Measurements from ENCODE around the gene IFNL2. TPM values are rescaled to one million over a fixed set of nuclear protein-coding genes. Genes with fewer than 3 reads are reported as not detected.
A peak's percentile ranks its signal among the peaks of the same experiment; 100 is the strongest.
"Not testable (repeated sequence)": the region's sequence is repeated elsewhere in the genome, so short reads cannot be mapped to it uniquely, and the experiment has no call there.

Gene IFNL2
- not detected for polyA plus RNA-seq (2013, experiment 1 of 2)
- polyA plus RNA-seq (2013, experiment 2 of 2), result not detected

GRCh38 chr19:39268085-39268484, at the start of gene IFNL2:
TSS of gene IFNL2 (plus strand) at chr19:39268396. CDS start at chr19:39268569, 173 bp downstream.
- not testable (repeated sequence) for H2BK12ac ChIP-seq (ENCODE audit: low read length); H3K9me3 ChIP-seq (replicated peaks in 1 of 2; ENCODE audit: control insufficient read depth in 2 of 2, insufficient read depth in 1 of 2, low read depth in 1 of 2, low read length in 2 of 2); H3K18ac ChIP-seq (ENCODE audit: low read length); H3K4me2 ChIP-seq (ENCODE audit: insufficient read depth, low read length, poor library complexity, severe bottlenecking); H3K23ac ChIP-seq (ENCODE audit: low read depth, low read length, poor library complexity); H2AK5ac ChIP-seq (ENCODE audit: low read depth, low read length); H2BK15ac ChIP-seq (ENCODE audit: low read length); H4K8ac ChIP-seq (ENCODE audit: low read depth, low read length); H3K36me3 ChIP-seq (replicated peaks in 1 of 2; ENCODE audit: control insufficient read depth in 2 of 2, insufficient read depth in 2 of 2, low read length in 2 of 2); H3K27ac ChIP-seq (replicated peaks; ENCODE audit: low read length); H2BK5ac ChIP-seq (ENCODE audit: low read length); H3K79me1 ChIP-seq (ENCODE audit: low read depth, low read length); H2AFZ ChIP-seq (ENCODE audit: low read length); H3K14ac ChIP-seq (ENCODE audit: low read length); H3K4ac ChIP-seq (ENCODE audit: low read length); H3K9ac ChIP-seq (ENCODE audit: low read depth, low read length, poor library complexity); DNase-seq (ENCODE audit: low spot score); H3K4me1 ChIP-seq (ENCODE audit: control insufficient read depth in 2 of 2, insufficient read depth in 1 of 2, low read depth in 1 of 2, low read length in 2 of 2); H3K4me3 ChIP-seq (ENCODE audit: low read length in 2 of 2); H2BK120ac ChIP-seq (ENCODE audit: low read depth, low read length); H4K91ac ChIP-seq (ENCODE audit: low read depth, low read length, poor library complexity)
- peaks cover 23 to 45% (median 28%) of the 10 kb centered on the region in 3 experiments for H3K27me3 ChIP-seq (ENCODE audit: control insufficient read depth in 3 of 3, insufficient read depth in 3 of 3, low read depth in 1 of 3, low read length in 3 of 3)
- no CpG with 5 or more reads among the region's 1 CpG for WGBS, 2 donors (ENCODE audit: extremely low coverage in 2 of 2, insufficient read length in 2 of 2, insufficient replicate concordance in 1 of 2)

GRCh38 chr19:39219108-39219507, 49.1 kb upstream of the IFNL2 start:
- not testable (repeated sequence) for H3K79me1 ChIP-seq (ENCODE audit: low read depth, low read length); H2BK15ac ChIP-seq (ENCODE audit: low read length); H3K4me3 ChIP-seq (ENCODE audit: low read length in 2 of 2); H2AFZ ChIP-seq (ENCODE audit: low read length); H4K8ac ChIP-seq (ENCODE audit: low read depth, low read length); H4K91ac ChIP-seq (ENCODE audit: low read depth, low read length, poor library complexity); H3K36me3 ChIP-seq (replicated peaks in 1 of 2; ENCODE audit: control insufficient read depth in 2 of 2, insufficient read depth in 2 of 2, low read length in 2 of 2); H3K27me3 ChIP-seq (ENCODE audit: control insufficient read depth in 3 of 3, insufficient read depth in 3 of 3, low read depth in 1 of 3, low read length in 3 of 3); H3K4me1 ChIP-seq (ENCODE audit: control insufficient read depth in 2 of 2, insufficient read depth in 1 of 2, low read depth in 1 of 2, low read length in 2 of 2); H3K18ac ChIP-seq (ENCODE audit: low read length); H3K9ac ChIP-seq (ENCODE audit: low read depth, low read length, poor library complexity); DNase-seq (ENCODE audit: low spot score); H3K9me3 ChIP-seq (replicated peaks in 1 of 2; ENCODE audit: control insufficient read depth in 2 of 2, insufficient read depth in 1 of 2, low read depth in 1 of 2, low read length in 2 of 2); H2BK12ac ChIP-seq (ENCODE audit: low read length); H3K4ac ChIP-seq (ENCODE audit: low read length); H2BK5ac ChIP-seq (ENCODE audit: low read length); H3K14ac ChIP-seq (ENCODE audit: low read length); H2BK120ac ChIP-seq (ENCODE audit: low read depth, low read length); H3K23ac ChIP-seq (ENCODE audit: low read depth, low read length, poor library complexity); H3K4me2 ChIP-seq (ENCODE audit: insufficient read depth, low read length, poor library complexity, severe bottlenecking); H2AK5ac ChIP-seq (ENCODE audit: low read depth, low read length); H3K27ac ChIP-seq (replicated peaks; ENCODE audit: low read length)
- no CpG with 5 or more reads among the region's 10 CpGs for WGBS, 2 donors (ENCODE audit: extremely low coverage in 2 of 2, insufficient read length in 2 of 2, insufficient replicate concordance in 1 of 2)

- Histone ChIP-seq H3K27me3 (ENCODE audit: control insufficient read depth in 3 of 3, insufficient read depth in 3 of 3, low read depth in 1 of 3, low read length in 3 of 3) (peaks cover 0 to 6% (median 0%) of the 10 kb centered on the region in 3 experiments), H2BK120ac (ENCODE audit: low read depth, low read length) (no peak overlapping the region), H3K4me2 (ENCODE audit: insufficient read depth, low read length, poor library complexity, severe bottlenecking) (no peak overlapping the region), H4K8ac (ENCODE audit: low read depth, low read length) (no peak overlapping the region), H3K4me3 (ENCODE audit: low read length in 2 of 2) (no peak overlapping the region), H3K14ac (ENCODE audit: low read length) (no peak overlapping the region), H2BK5ac (ENCODE audit: low read length) (no peak overlapping the region), H3K18ac (ENCODE audit: low read length) (no peak overlapping the region), H3K27ac (replicated peaks; ENCODE audit: low read length) (no peak overlapping the region), H2AFZ (ENCODE audit: low read length) (no peak overlapping the region), H2BK12ac (ENCODE audit: low read length) (no peak overlapping the region), H3K4ac (ENCODE audit: low read length) (no peak overlapping the region), H3K4me1 (ENCODE audit: control insufficient read depth in 2 of 2, insufficient read depth in 1 of 2, low read depth in 1 of 2, low read length in 2 of 2) (no peaks in the 10 kb centered on the region), H3K9me3 (replicated peaks in 1 of 2; ENCODE audit: control insufficient read depth in 2 of 2, insufficient read depth in 1 of 2, low read depth in 1 of 2, low read length in 2 of 2) (peaks cover 0 to 2% of the 10 kb centered on the region in 2 donors), H4K91ac (ENCODE audit: low read depth, low read length, poor library complexity) (no peak overlapping the region), H3K36me3 (replicated peaks in 1 of 2; ENCODE audit: control insufficient read depth in 2 of 2, insufficient read depth in 2 of 2, low read length in 2 of 2) (no peaks in the 10 kb centered on the region), H3K9ac (ENCODE audit: low read depth, low read length, poor library complexity) (no peak overlapping the region), H2AK5ac (ENCODE audit: low read depth, low read length) (no peak overlapping the region), H3K79me1 (ENCODE audit: low read depth, low read length) (no peaks in the 10 kb centered on the region), H2BK15ac (ENCODE audit: low read length) (no peak overlapping the region), H3K23ac (ENCODE audit: low read depth, low read length, poor library complexity) (no peak overlapping the region)
- WGBS, 2 donors (ENCODE audit: extremely low coverage in 2 of 2, insufficient read length in 2 of 2, insufficient replicate concordance in 1 of 2), result no CpG with 5 or more reads among the region's 4 CpGs
- DNase-seq (ENCODE audit: low spot score), result peak; percentile 37
These were observed 44.4 kb upstream of the IFNL2 start for GRCh38 chr19:39223703-39224279.

GRCh38 chr19:39224910-39225309, 43.3 kb upstream of the IFNL2 start:
- H2BK120ac ChIP-seq (ENCODE audit: low read depth, low read length), result no peak overlapping the region
- H3K4me2 ChIP-seq (ENCODE audit: insufficient read depth, low read length, poor library complexity, severe bottlenecking), result no peak overlapping the region
- H4K8ac ChIP-seq (ENCODE audit: low read depth, low read length), result no peak overlapping the region
- H3K4ac ChIP-seq (ENCODE audit: low read length), result no peak overlapping the region
- H3K4me3 ChIP-seq (ENCODE audit: low read length in 2 of 2), result no peak overlapping the region
- WGBS, 2 donors (ENCODE audit: extremely low coverage in 2 of 2, insufficient read length in 2 of 2, insufficient replicate concordance in 1 of 2), result no CpG with 5 or more reads among the region's 3 CpGs
- H2BK12ac ChIP-seq (ENCODE audit: low read length), result no peak overlapping the region
- no peaks in the 10 kb centered on the region for H3K4me1 ChIP-seq (ENCODE audit: control insufficient read depth in 2 of 2, insufficient read depth in 1 of 2, low read depth in 1 of 2, low read length in 2 of 2)
- H3K18ac ChIP-seq (ENCODE audit: low read length), result no peak overlapping the region
- no peak overlapping the region for H3K9ac ChIP-seq (ENCODE audit: low read depth, low read length, poor library complexity)
- H2AK5ac ChIP-seq (ENCODE audit: low read depth, low read length), result no peak overlapping the region
- H4K91ac ChIP-seq (ENCODE audit: low read depth, low read length, poor library complexity), result no peak overlapping the region
- H3K23ac ChIP-seq (ENCODE audit: low read depth, low read length, poor library complexity), result no peak overlapping the region
- peaks cover 0 to 6% (median 0%) of the 10 kb centered on the region in 3 experiments for H3K27me3 ChIP-seq (ENCODE audit: control insufficient read depth in 3 of 3, insufficient read depth in 3 of 3, low read depth in 1 of 3, low read length in 3 of 3)
- H3K27ac ChIP-seq (replicated peaks; ENCODE audit: low read length), result no peak overlapping the region
- no peak overlapping the region for H2BK5ac ChIP-seq (ENCODE audit: low read length)
- no peaks in the 10 kb centered on the region for H3K36me3 ChIP-seq (replicated peaks in 1 of 2; ENCODE audit: control insufficient read depth in 2 of 2, insufficient read depth in 2 of 2, low read length in 2 of 2)
- peaks cover 0 to 2% of the 10 kb centered on the region in 2 donors for H3K9me3 ChIP-seq (replicated peaks in 1 of 2; ENCODE audit: control insufficient read depth in 2 of 2, insufficient read depth in 1 of 2, low read depth in 1 of 2, low read length in 2 of 2)
- H3K79me1 ChIP-seq (ENCODE audit: low read depth, low read length), result no peaks in the 10 kb centered on the region
- no peak overlapping the region for H2AFZ ChIP-seq (ENCODE audit: low read length)
- DNase-seq (ENCODE audit: low spot score), result no peak
- peak overlapping the region; percentile 21 for H3K14ac ChIP-seq (ENCODE audit: low read length)
- no peak overlapping the region for H2BK15ac ChIP-seq (ENCODE audit: low read length)
